ENCODE measurements around the gene NPAS3. TPM values are rescaled to one million over a fixed set of nuclear protein-coding genes. Genes with fewer than 3 reads are reported as not detected.

The NPAS3 gene
- total and polyA plus RNA-seq, 2 of the 13 experiments (the other 11 are each of a cell fraction or from before 2014, with no cell fraction given): not detected

GRCh38 chr14:33848706-33849454, 910.2 kb downstream of the NPAS3 start (continued):
- TF ChIP-seq THAP9 (CRISPR knock-in tag; IDR thresholded peaks at IDR 0.05; ENCODE audit: borderline replicate concordance): 0 out of 2 replicates have a peak, but pooled peaks have one; percentile 39
- TF ChIP-seq NFE2 (CRISPR knock-in tag; IDR thresholded peaks at IDR 0.05): no peak
- TF ChIP-seq LCORL (IDR thresholded peaks at IDR 0.05): no peak
- 0 out of 2 replicates have a peak, but pooled peaks have one; percentile 34 for TF ChIP-seq LCORL (CRISPR knock-in tag; IDR thresholded peaks at IDR 0.05)
- no peak for TF ChIP-seq ZNF143 (CRISPR knock-in tag; IDR thresholded peaks at IDR 0.05)
- no peak for TF ChIP-seq PAF1 (CRISPR knock-in tag; IDR thresholded peaks at IDR 0.05)
- TF ChIP-seq E2F1 (CRISPR knock-in tag; IDR thresholded peaks at IDR 0.05): no peak
- no peak for TF ChIP-seq THAP7 (CRISPR knock-in tag; IDR thresholded peaks at IDR 0.05)
- peak; percentile 37; the same call in 1 of the 2 replicates for TF ChIP-seq ZNF263 (CRISPR knock-in tag; IDR thresholded peaks at IDR 0.05)
- no peak for TF ChIP-seq MED13 (CRISPR knock-in tag; IDR thresholded peaks at IDR 0.05)
- TF ChIP-seq ZFP62 (CRISPR knock-in tag; IDR thresholded peaks at IDR 0.05): no peak
- no peak for TF ChIP-seq ZNF816 (CRISPR knock-in tag; IDR thresholded peaks at IDR 0.05; ENCODE audit: borderline replicate concordance)
- peak; percentile 37; the same call in 1 of the 2 replicates for TF ChIP-seq ATF2 (CRISPR knock-in tag; IDR thresholded peaks at IDR 0.05)
- TF ChIP-seq, protein P1, sequence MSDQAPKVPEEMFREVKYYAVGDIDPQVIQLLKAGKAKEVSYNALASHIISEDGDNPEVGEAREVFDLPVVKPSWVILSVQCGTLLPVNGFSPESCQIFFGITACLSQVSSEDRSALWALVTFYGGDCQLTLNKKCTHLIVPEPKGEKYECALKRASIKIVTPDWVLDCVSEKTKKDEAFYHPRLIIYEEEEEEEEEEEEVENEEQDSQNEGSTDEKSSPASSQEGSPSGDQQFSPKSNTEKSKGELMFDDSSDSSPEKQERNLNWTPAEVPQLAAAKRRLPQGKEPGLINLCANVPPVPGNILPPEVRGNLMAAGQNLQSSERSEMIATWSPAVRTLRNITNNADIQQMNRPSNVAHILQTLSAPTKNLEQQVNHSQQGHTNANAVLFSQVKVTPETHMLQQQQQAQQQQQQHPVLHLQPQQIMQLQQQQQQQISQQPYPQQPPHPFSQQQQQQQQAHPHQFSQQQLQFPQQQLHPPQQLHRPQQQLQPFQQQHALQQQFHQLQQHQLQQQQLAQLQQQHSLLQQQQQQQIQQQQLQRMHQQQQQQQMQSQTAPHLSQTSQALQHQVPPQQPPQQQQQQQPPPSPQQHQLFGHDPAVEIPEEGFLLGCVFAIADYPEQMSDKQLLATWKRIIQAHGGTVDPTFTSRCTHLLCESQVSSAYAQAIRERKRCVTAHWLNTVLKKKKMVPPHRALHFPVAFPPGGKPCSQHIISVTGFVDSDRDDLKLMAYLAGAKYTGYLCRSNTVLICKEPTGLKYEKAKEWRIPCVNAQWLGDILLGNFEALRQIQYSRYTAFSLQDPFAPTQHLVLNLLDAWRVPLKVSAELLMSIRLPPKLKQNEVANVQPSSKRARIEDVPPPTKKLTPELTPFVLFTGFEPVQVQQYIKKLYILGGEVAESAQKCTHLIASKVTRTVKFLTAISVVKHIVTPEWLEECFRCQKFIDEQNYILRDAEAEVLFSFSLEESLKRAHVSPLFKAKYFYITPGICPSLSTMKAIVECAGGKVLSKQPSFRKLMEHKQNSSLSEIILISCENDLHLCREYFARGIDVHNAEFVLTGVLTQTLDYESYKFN (CRISPR knock-in tag; conservative IDR thresholded peaks at IDR 0.05): no peak
- no peak for TF ChIP-seq HDAC6 (IDR thresholded peaks at IDR 0.05; ENCODE audit: low read depth, low read length)
- no peak for TF ChIP-seq SPEN (CRISPR knock-in tag; IDR thresholded peaks at IDR 0.05; ENCODE audit: low read depth)
- TF ChIP-seq EP300 (IDR thresholded peaks at IDR 0.05; ENCODE audit: low read depth in 2 of 2, low read length in 2 of 2): no peak
- 0 out of 2 replicates have a peak, but pooled peaks have one; percentile 13 for TF ChIP-seq EP300 (CRISPR knock-in tag; IDR thresholded peaks at IDR 0.05; ENCODE audit: borderline replicate concordance)
- TF ChIP-seq CAMTA2 (CRISPR knock-in tag; IDR thresholded peaks at IDR 0.05; ENCODE audit: borderline replicate concordance): no peak
- TF ChIP-seq ASH2L (IDR thresholded peaks at IDR 0.05; ENCODE audit: insufficient read length, low read depth, low read length): no peak

All from HepG2 (cell line).